SU-DHL-6 (cell line): ENCODE measurements around the gene CCND3.

Source experiments
- EZH2phosphoT487 ChIP-seq: fragments of 200-600 bp; sonication (generic), shearing (Covaris generic); conservative IDR thresholded peaks from 2 replicates; pipeline ENCODE4 v1.6.1; 2018; ENCODE audit warnings: mild to moderate bottlenecking, antibody characterized with exemption, low read length, moderate library complexity, mixed read lengths
- TF ChIP-seq, protein P1 (sequence below): fragments of 200-600 bp; sonication (generic); IDR thresholded peaks from one replicate; pipeline ENCODE4 v1.5.1; 2017; ENCODE audit warnings: antibody characterized with exemption, mild to moderate bottlenecking, low read length, moderate library complexity; ENCODE audit not compliant: insufficient read depth, poor library complexity, severe bottlenecking

GRCh38 chr6:41974281-41974825 lies 32.7 kb upstream of the CCND3 start:
- TF ChIP-seq, protein P1, sequence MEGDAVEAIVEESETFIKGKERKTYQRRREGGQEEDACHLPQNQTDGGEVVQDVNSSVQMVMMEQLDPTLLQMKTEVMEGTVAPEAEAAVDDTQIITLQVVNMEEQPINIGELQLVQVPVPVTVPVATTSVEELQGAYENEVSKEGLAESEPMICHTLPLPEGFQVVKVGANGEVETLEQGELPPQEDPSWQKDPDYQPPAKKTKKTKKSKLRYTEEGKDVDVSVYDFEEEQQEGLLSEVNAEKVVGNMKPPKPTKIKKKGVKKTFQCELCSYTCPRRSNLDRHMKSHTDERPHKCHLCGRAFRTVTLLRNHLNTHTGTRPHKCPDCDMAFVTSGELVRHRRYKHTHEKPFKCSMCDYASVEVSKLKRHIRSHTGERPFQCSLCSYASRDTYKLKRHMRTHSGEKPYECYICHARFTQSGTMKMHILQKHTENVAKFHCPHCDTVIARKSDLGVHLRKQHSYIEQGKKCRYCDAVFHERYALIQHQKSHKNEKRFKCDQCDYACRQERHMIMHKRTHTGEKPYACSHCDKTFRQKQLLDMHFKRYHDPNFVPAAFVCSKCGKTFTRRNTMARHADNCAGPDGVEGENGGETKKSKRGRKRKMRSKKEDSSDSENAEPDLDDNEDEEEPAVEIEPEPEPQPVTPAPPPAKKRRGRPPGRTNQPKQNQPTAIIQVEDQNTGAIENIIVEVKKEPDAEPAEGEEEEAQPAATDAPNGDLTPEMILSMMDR = no peak
- no peak for TF ChIP-seq EZH2phosphoT487
